Right renal cortex interstitium (tissue), 3 donors: ENCODE results near the gene CBX8. TPM values are rescaled to one million over a fixed set of nuclear protein-coding genes. Genes with fewer than 3 reads are reported as not detected.

ENCODE experiments used
- DNase-seq, 3 donors: peaks; one replicate each; pipeline ENCODE4 v3.0.0-alpha.2; 2013; ENCODE audit warnings: low read depth in 3 of 3, low spot score in 2 of 3
- polyA plus RNA-seq, 3 donors: library from polyadenylated mRNA; unstranded; fragments of 120-200 nt; gene quantifications; one replicate each; pipeline ENCODE4 v1.2.1, GENCODE V29; 2013; ENCODE audit not compliant: insufficient read length in 3 of 3

The CBX8 gene
- polyA plus RNA-seq, 3 donors, result 10.3 to 12.3 (median 10.3) TPM

GRCh38 chr17:79795795-79796443 lies 958 bp downstream of the CBX8 start:
- DNase-seq, result no peak

GRCh38 chr17:79794659-79795511 lies 2.0 kb downstream of the CBX8 start:
- DNase-seq, result no peak

GRCh38 chr17:79793924-79794304 lies 3.0 kb downstream of the CBX8 start:
- no peak for DNase-seq

GRCh38 chr17:79792984-79793923 lies 3.6 kb downstream of the CBX8 start:
- no peak for DNase-seq

- no peak for DNase-seq
These were observed 4.5 kb downstream of the CBX8 start for GRCh38 chr17:79792341-79792871.

GRCh38 chr17:79791735-79792161 lies 5.1 kb downstream of the CBX8 start:
- no peak for DNase-seq

GRCh38 chr17:79790805-79791734 lies 5.8 kb downstream of the CBX8 start:
- DNase-seq, result no peak

- DNase-seq, result no peak
These were observed 6.7 kb downstream of the CBX8 start for GRCh38 chr17:79789943-79790804.

- no peak for DNase-seq
These were observed 7.6 kb downstream of the CBX8 start for GRCh38 chr17:79788989-79789942.

GRCh38 chr17:79788455-79788854 lies 8.4 kb downstream of the CBX8 start:
- no peak for DNase-seq

- DNase-seq, result no peak
These were observed 9.8 kb downstream of the CBX8 start for GRCh38 chr17:79786930-79787643.

GRCh38 chr17:79785900-79786810 lies 10.7 kb downstream of the CBX8 start:
- DNase-seq, result no peak

- DNase-seq, result no peak
These were observed 11.6 kb downstream of the CBX8 start for GRCh38 chr17:79785017-79785899.

GRCh38 chr17:79784353-79785016 lies 12.4 kb downstream of the CBX8 start:
- no peak for DNase-seq
